Measurements from ENCODE around the gene SLC17A5. TPM values are rescaled to one million over a fixed set of nuclear protein-coding genes. Genes with fewer than 3 reads are reported as not detected.
A peak's percentile ranks its signal among the peaks of the same experiment; 100 is the strongest.

Gene SLC17A5
- total and polyA plus RNA-seq, 10 of the 15 experiments (the other 5 are each of a cell fraction or from before 2014, with no cell fraction given), result 2.3 to 7.2 (median 5.0) TPM

GRCh38 chr6:73652637-73653570 is 888 bp downstream of the SLC17A5 start:
- Histone ChIP-seq H3K9ac (ENCODE audit: control insufficient read depth, insufficient read depth, low read length) (peak overlapping the region; percentile 96), H3K4me3 (peak overlapping the region; percentile 83), H3K27ac (ENCODE audit: control insufficient read depth, insufficient read depth) (peak overlapping the region; percentile 86), H3K4me1 (ENCODE audit: control insufficient read depth, insufficient read depth, low read length) (no peaks in the 10 kb centered on the region), H3K27me3 (replicated peaks in 1 of 2; ENCODE audit: control insufficient read depth in 2 of 2, insufficient read depth in 2 of 2, low read length in 1 of 2) (no peaks in the 10 kb centered on the region), H2AFZ (ENCODE audit: control insufficient read depth, low read depth, low read length) (peak overlapping the region; percentile 99), H3K4me2 (ENCODE audit: control insufficient read depth, insufficient read depth) (peak overlapping the region; percentile 74), H4K20me1 (ENCODE audit: control insufficient read depth, insufficient read depth) (no peaks in the 10 kb centered on the region), H3K9me3 (replicated peaks; ENCODE audit: control insufficient read depth, insufficient read depth, low read length) (no peaks in the 10 kb centered on the region), H3K36me3 (ENCODE audit: control insufficient read depth in 2 of 2, insufficient read depth in 2 of 2, low read length in 1 of 2) (no peaks in the 10 kb centered on the region), H3K79me2 (ENCODE audit: control insufficient read depth, insufficient read depth, low read length) (peaks cover 7% of the 10 kb centered on the region)
- ChIA-PET RAD21 (ENCODE audit: unreplicated experiment) (interaction anchor here (0.7 to 2.5 kb wide), 24 partner anchors 9 to 367 kb away, joined by 3 to 18 read pairs (median 4); partner anchors contain the start of genes CGAS, EEF1A1 and MTO1), POLR2A (interaction anchor here (0.6 to 3.3 kb wide), 10 partner anchors 12 to 201 kb away, joined by 3 to 24 read pairs (median 5); partner anchors contain the start of genes CGAS, EEF1A1 and MTO1), CTCF (interaction anchor here (0.6 to 3.7 kb wide), 37 partner anchors 9 to 611 kb away, joined by 3 to 28 read pairs (median 4); partner anchors contain the start of genes CGAS and MTO1), SMC1A (ENCODE audit: uncharacterized antibody, unreplicated experiment) (interaction anchor here (0.6 to 4.7 kb wide), 17 partner anchors 9 to 349 kb away, joined by 3 to 31 read pairs (median 3); no protein-coding TSS in a partner anchor)
- DNase-seq (ENCODE audit: low read depth, low spot score) (peak; percentile 61), ATAC-seq (peak; percentile 67), FAIRE-seq (peak; percentile 35)
- BruUV-seq (replicated peaks), result TSS peak; percentile 77
- WGBS (ENCODE audit: insufficient coverage, insufficient replicate concordance, low lambda C conversion rate, missing lambda C conversion rate), result 2% methylated on average over 23 of the region's 32 CpGs
- intact Hi-C loops (cut with micrococcal nuclease; ENCODE audit: unreplicated experiment) (loop anchor here (1.0 to 5.0 kb wide), 4 partner anchors 71 to 266 kb away; partner anchors contain the start of gene CGAS), in situ Hi-C loops (cut with MboI) (loop anchor here (5.0 kb wide), 1 partner anchor 131 kb away; the partner anchor contains the start of gene EEF1A1)
- TF ChIP-seq NFXL1 (IDR thresholded peaks at IDR 0.05; ENCODE audit: borderline replicate concordance), result no peak
- TF ChIP-seq, protein P1, sequence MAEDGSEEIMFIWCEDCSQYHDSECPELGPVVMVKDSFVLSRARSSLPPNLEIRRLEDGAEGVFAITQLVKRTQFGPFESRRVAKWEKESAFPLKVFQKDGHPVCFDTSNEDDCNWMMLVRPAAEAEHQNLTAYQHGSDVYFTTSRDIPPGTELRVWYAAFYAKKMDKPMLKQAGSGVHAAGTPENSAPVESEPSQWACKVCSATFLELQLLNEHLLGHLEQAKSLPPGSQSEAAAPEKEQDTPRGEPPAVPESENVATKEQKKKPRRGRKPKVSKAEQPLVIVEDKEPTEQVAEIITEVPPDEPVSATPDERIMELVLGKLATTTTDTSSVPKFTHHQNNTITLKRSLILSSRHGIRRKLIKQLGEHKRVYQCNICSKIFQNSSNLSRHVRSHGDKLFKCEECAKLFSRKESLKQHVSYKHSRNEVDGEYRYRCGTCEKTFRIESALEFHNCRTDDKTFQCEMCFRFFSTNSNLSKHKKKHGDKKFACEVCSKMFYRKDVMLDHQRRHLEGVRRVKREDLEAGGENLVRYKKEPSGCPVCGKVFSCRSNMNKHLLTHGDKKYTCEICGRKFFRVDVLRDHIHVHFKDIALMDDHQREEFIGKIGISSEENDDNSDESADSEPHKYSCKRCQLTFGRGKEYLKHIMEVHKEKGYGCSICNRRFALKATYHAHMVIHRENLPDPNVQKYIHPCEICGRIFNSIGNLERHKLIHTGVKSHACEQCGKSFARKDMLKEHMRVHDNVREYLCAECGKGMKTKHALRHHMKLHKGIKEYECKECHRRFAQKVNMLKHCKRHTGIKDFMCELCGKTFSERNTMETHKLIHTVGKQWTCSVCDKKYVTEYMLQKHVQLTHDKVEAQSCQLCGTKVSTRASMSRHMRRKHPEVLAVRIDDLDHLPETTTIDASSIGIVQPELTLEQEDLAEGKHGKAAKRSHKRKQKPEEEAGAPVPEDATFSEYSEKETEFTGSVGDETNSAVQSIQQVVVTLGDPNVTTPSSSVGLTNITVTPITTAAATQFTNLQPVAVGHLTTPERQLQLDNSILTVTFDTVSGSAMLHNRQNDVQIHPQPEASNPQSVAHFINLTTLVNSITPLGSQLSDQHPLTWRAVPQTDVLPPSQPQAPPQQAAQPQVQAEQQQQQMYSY (CRISPR knock-in tag; IDR thresholded peaks at IDR 0.05), result no peak
- peak; percentile 29; the same call in 1 of the 2 replicates for TF ChIP-seq RELB (IDR thresholded peaks at IDR 0.05; ENCODE audit: low read depth)
- TF ChIP-seq EGR1 (IDR thresholded peaks at IDR 0.05; ENCODE audit: borderline replicate concordance in 1 of 2, low read depth in 2 of 2, low read length in 2 of 2), result peak in 1 of 2 experiments; percentile 88; a peak in 2 of 3 replicates
- peak; percentile 54 to 61; a peak in 3 of 4 replicates for TF ChIP-seq BHLHE40 (IDR thresholded peaks at IDR 0.05; ENCODE audit: borderline replicate concordance in 1 of 2, low read depth in 2 of 2, low read length in 1 of 2)
- TF ChIP-seq WRNIP1 (IDR thresholded peaks at IDR 0.05; ENCODE audit: borderline replicate concordance, low read depth, low read length), result no peak
- TF ChIP-seq POU2F2 (IDR thresholded peaks at IDR 0.05; ENCODE audit: borderline replicate concordance, low read depth, low read length), result no peak
- TF ChIP-seq SUZ12 (IDR thresholded peaks at IDR 0.05; ENCODE audit: unreplicated experiment), result no peak
- TF ChIP-seq JUNB (IDR thresholded peaks at IDR 0.05), result no peak
- TF ChIP-seq SREBF2 (IDR thresholded peaks at IDR 0.05; ENCODE audit: low read length), result no peak
- TF ChIP-seq BMI1 (IDR thresholded peaks at IDR 0.05; ENCODE audit: borderline replicate concordance), result no peak
- peak; percentile 53; the same call in 1 of the 2 replicates for TF ChIP-seq RAD21 (IDR thresholded peaks at IDR 0.05; ENCODE audit: insufficient read depth, low read depth, low read length)
- TF ChIP-seq, protein P2, sequence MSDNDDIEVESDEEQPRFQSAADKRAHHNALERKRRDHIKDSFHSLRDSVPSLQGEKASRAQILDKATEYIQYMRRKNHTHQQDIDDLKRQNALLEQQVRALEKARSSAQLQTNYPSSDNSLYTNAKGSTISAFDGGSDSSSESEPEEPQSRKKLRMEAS (IDR thresholded peaks at IDR 0.05; ENCODE audit: low read depth, low read length), result no peak
- no peak for TF ChIP-seq SUPT20H (IDR thresholded peaks at IDR 0.05; ENCODE audit: borderline replicate concordance, control insufficient read depth, low read depth, low read length)
- TF ChIP-seq EZH2 (IDR thresholded peaks at IDR 0.05; ENCODE audit: borderline replicate concordance, control insufficient read depth, low read depth, low read length), result no peak
